ENCODE measurements around the gene AFAP1L2.

Gene AFAP1L2

GRCh38 chr10:114363745-114364454 is 40.4 kb downstream of the AFAP1L2 start:
- DNase-seq (ENCODE audit: low read depth) = no peak
- TF ChIP-seq CTCF (conservative IDR thresholded peaks at IDR 0.05; ENCODE audit: low read depth, low read length) = no peak

GRCh38 chr10:114362826-114363355 is 41.4 kb downstream of the AFAP1L2 start:
- no peak overlapping the region for H3K4me3 ChIP-seq (ENCODE audit: low read length)
- TF ChIP-seq CTCF (conservative IDR thresholded peaks at IDR 0.05; ENCODE audit: low read depth, low read length) = no peak
- no peak for DNase-seq (ENCODE audit: low read depth)

More at GRCh38 chr10:114363745-114364454, 40.4 kb downstream of the AFAP1L2 start:
- no peak overlapping the region for H3K4me3 ChIP-seq (ENCODE audit: low read length)

GRCh38 chr10:114359953-114360345 is 44.4 kb downstream of the AFAP1L2 start:
- TF ChIP-seq CTCF (conservative IDR thresholded peaks at IDR 0.05; ENCODE audit: low read depth, low read length) = no peak
- DNase-seq (ENCODE audit: low read depth) = no peak

GRCh38 chr10:114359041-114359952 is 45.0 kb downstream of the AFAP1L2 start:
- DNase-seq (ENCODE audit: low read depth) = no peak
- no peak for TF ChIP-seq CTCF (conservative IDR thresholded peaks at IDR 0.05; ENCODE audit: low read depth, low read length)
- no peak overlapping the region for H3K4me3 ChIP-seq (ENCODE audit: low read length)

More at GRCh38 chr10:114359953-114360345, 44.4 kb downstream of the AFAP1L2 start:
- no peak overlapping the region for H3K4me3 ChIP-seq (ENCODE audit: low read length)

GRCh38 chr10:114357515-114357996 is 46.7 kb downstream of the AFAP1L2 start:
- DNase-seq (ENCODE audit: low read depth) = no peak
- H3K4me3 ChIP-seq (ENCODE audit: low read length) = no peak overlapping the region
- TF ChIP-seq CTCF (conservative IDR thresholded peaks at IDR 0.05; ENCODE audit: low read depth, low read length) = no peak

GRCh38 chr10:114356751-114357514 is 47.4 kb downstream of the AFAP1L2 start:
- no peak overlapping the region for H3K4me3 ChIP-seq (ENCODE audit: low read length)
- no peak for TF ChIP-seq CTCF (conservative IDR thresholded peaks at IDR 0.05; ENCODE audit: low read depth, low read length)
- DNase-seq (ENCODE audit: low read depth) = no peak
